PC-3 (cell line): ENCODE results near the gene WWP2. TPM values are rescaled to one million over a fixed set of nuclear protein-coding genes. Genes with fewer than 3 reads are reported as not detected.

Experiments
- ATAC-seq: fragments of 200-7000 bp; cut with Tn5 transposase; 2 replicates; pipeline ENCODE4 v1.9.1; 2020; ENCODE audit warnings: mild to moderate bottlenecking, moderate library complexity
- BruUV-seq: library from RNA; stranded (reverse); fragments of 400-500 nt; replicated peaks from 2 replicates; lab custom pipeline; 2021; lab: Mats Ljungman, UMichigan
- CTCF ChIA-PET: fragments of 300-600 bp; sonication (Branson Sonifier 250); formaldehyde crosslinking; loops from one replicate; lab custom pipeline; 2022; ENCODE audit warnings: antibody characterized with exemption; lab: Charles Lee
- POLR2A ChIA-PET: fragments of 300-600 bp; sonication (Branson Sonifier 250); formaldehyde crosslinking; loops from one replicate; lab custom pipeline; 2022; ENCODE audit warnings: antibody characterized with exemption; ENCODE audit not compliant: unreplicated experiment; lab: Charles Lee
- DNase-seq: peaks from one replicate; pipeline ENCODE4 v3.0.0-alpha.2; 2015
- H2AFZ ChIP-seq: fragments of 300-600 bp; sonication (generic); 2 replicates; pipeline ENCODE4 v1.6.0; 2016; ENCODE audit warnings: antibody characterized with exemption, low read length
- H3F3A ChIP-seq: fragments of 300-600 bp; sonication (generic); one replicate; pipeline ENCODE4 v1.6.0; 2017; ENCODE audit warnings: antibody characterized with exemption, low read length, control low read depth, mild to moderate bottlenecking; ENCODE audit not compliant: unreplicated experiment
- H3K27ac ChIP-seq: fragments of 300-600 bp; sonication (generic); 2 replicates; pipeline ENCODE4 v1.5.1; 2016; ENCODE audit warnings: mild to moderate bottlenecking, low read length
- H3K27me3 ChIP-seq: fragments of 300-600 bp; sonication (generic); 2 replicates; pipeline ENCODE4 v1.6.1; 2016; ENCODE audit warnings: low read length, mixed read lengths
- H3K36me3 ChIP-seq: fragments of 300-600 bp; sonication (generic); 2 replicates; pipeline ENCODE4 v1.6.1; 2016; ENCODE audit warnings: low read depth, mixed run types, low read length, mixed read lengths
- H3K4me1 ChIP-seq: fragments of 300-600 bp; sonication (generic); 2 replicates; pipeline ENCODE4 v1.5.1; 2016; ENCODE audit warnings: low read length; ENCODE audit not compliant: insufficient read depth
- H3K4me2 ChIP-seq: fragments of 300-600 bp; sonication (generic); 2 replicates; pipeline ENCODE4 v1.6.0; 2016; ENCODE audit warnings: low read length
- H3K4me3 ChIP-seq: fragments of 300-600 bp; sonication (generic); 2 replicates; pipeline ENCODE4 v1.5.1; 2016; ENCODE audit warnings: mild to moderate bottlenecking, low read length, mixed read lengths
- H3K79me2 ChIP-seq: fragments of 300-600 bp; sonication (generic); 2 replicates; pipeline ENCODE4 v1.6.1; 2017; ENCODE audit warnings: low read length, mixed read lengths
- H3K9ac ChIP-seq: fragments of 300-600 bp; sonication (generic); 2 replicates; pipeline ENCODE4 v1.6.0; 2016; ENCODE audit warnings: mild to moderate bottlenecking, low read length
- H3K9me2 ChIP-seq: fragments of 300-600 bp; sonication (generic); replicated peaks from 2 replicates; pipeline ENCODE4 v1.6.1; 2016; ENCODE audit warnings: mixed run types, low read length, mixed read lengths
- H3K9me3 ChIP-seq: fragments of 300-600 bp; sonication (generic); 2 replicates; pipeline ENCODE4 v1.6.1; 2016; ENCODE audit warnings: low read length, mixed read lengths
- H4K20me1 ChIP-seq: fragments of 300-600 bp; sonication (generic); 2 replicates; pipeline ENCODE4 v1.6.1; 2016; ENCODE audit warnings: low read length, mixed read lengths
- EZH2 ChIP-seq: fragments of 300-600 bp; sonication (generic); IDR thresholded peaks from one replicate; pipeline ENCODE4 v1.6.1; 2017; ENCODE audit warnings: antibody characterized with exemption, mild to moderate bottlenecking, low read length; ENCODE audit not compliant: unreplicated experiment
- EZH2phosphoT487 ChIP-seq: fragments of 300-600 bp; sonication (generic); IDR thresholded peaks from 2 replicates; pipeline ENCODE4 v1.6.1; 2018; ENCODE audit warnings: mild to moderate bottlenecking, antibody characterized with exemption, low read length, borderline replicate concordance
- intact Hi-C: fragments of 100-400 bp; cut with micrococcal nuclease; formaldehyde crosslinking; loops from 2 replicates; pipeline ENCODE4 v1.9.0; 2023
- total RNA-seq: library from RNA; depleted of rRNA; stranded (reverse); fragments of >200 nt; gene quantifications from 2 replicates; pipeline ENCODE4 v1.2.3, GENCODE V29; 2014
- TF ChIP-seq, protein P1 (sequence below): fragments of 300-600 bp; sonication (generic); conservative IDR thresholded peaks from 2 replicates; pipeline ENCODE4 v1.5.1; 2017; ENCODE audit warnings: antibody characterized with exemption, low read depth, mild to moderate bottlenecking, low read length

WWP2 gene
- total RNA-seq, 1 experiment from 2014 or later: 15.8 TPM

DNA sequence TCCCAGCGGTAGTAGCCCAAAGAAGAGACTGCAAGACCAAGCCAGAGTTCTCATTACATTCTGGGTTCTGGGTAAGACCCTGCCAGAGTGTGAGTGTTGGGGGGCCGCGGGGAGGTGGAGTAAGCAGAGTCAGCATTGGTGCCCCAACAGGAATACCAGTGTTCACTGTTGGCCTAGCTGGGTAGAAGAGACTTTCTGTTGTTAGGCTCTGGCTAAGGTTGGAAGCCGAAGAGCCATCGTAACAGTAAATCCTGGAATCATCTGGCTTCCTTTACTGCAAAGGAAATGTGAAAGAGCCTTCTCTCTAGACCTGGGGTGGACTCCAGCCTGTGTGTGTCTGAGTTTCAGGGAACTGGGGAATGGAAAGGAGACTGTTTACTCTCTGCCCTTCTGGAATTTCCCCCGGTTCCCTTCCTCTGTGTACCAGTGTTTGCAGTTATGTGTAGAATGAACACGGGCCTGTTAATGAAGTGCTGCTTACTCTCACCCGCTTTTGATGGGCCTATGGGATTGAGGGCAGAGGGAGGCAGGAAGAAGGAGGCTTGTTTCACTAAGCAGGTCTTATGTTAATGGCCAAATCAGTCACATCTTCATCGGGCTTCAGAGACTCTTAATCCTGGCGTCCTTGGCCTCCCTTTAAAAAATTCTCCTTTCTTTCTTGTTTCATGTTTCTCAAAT lies 68.5 kb downstream of the WWP2 start:
- ATAC-seq (peak; percentile 24; the same call in 1 of the 2 replicates), DNase-seq (no peak)
- no peak for TF ChIP-seq EZH2phosphoT487
- TF ChIP-seq EZH2: no peak
- TF ChIP-seq, protein P1, sequence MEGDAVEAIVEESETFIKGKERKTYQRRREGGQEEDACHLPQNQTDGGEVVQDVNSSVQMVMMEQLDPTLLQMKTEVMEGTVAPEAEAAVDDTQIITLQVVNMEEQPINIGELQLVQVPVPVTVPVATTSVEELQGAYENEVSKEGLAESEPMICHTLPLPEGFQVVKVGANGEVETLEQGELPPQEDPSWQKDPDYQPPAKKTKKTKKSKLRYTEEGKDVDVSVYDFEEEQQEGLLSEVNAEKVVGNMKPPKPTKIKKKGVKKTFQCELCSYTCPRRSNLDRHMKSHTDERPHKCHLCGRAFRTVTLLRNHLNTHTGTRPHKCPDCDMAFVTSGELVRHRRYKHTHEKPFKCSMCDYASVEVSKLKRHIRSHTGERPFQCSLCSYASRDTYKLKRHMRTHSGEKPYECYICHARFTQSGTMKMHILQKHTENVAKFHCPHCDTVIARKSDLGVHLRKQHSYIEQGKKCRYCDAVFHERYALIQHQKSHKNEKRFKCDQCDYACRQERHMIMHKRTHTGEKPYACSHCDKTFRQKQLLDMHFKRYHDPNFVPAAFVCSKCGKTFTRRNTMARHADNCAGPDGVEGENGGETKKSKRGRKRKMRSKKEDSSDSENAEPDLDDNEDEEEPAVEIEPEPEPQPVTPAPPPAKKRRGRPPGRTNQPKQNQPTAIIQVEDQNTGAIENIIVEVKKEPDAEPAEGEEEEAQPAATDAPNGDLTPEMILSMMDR: no peak
- Histone ChIP-seq H3K27me3 (no peaks in the 10 kb centered on the region), H3F3A (no peaks in the 10 kb centered on the region), H3K79me2 (no peaks in the 10 kb centered on the region), H3K4me3 (no peak overlapping the region), H2AFZ (no peak overlapping the region), H3K27ac (no peak overlapping the region), H3K9ac (no peak overlapping the region), H3K4me1 (no peaks in the 10 kb centered on the region), H3K9me2 (no peaks in the 10 kb centered on the region), H3K36me3 (no peaks in the 10 kb centered on the region), H3K9me3 (no peaks in the 10 kb centered on the region), H4K20me1 (no peaks in the 10 kb centered on the region), H3K4me2 (no peak overlapping the region)
- CTCF ChIA-PET: no interaction called here
- no TSS peak for BruUV-seq
- intact Hi-C loops: no loop called here
- POLR2A ChIA-PET: no interaction called here

DNA sequence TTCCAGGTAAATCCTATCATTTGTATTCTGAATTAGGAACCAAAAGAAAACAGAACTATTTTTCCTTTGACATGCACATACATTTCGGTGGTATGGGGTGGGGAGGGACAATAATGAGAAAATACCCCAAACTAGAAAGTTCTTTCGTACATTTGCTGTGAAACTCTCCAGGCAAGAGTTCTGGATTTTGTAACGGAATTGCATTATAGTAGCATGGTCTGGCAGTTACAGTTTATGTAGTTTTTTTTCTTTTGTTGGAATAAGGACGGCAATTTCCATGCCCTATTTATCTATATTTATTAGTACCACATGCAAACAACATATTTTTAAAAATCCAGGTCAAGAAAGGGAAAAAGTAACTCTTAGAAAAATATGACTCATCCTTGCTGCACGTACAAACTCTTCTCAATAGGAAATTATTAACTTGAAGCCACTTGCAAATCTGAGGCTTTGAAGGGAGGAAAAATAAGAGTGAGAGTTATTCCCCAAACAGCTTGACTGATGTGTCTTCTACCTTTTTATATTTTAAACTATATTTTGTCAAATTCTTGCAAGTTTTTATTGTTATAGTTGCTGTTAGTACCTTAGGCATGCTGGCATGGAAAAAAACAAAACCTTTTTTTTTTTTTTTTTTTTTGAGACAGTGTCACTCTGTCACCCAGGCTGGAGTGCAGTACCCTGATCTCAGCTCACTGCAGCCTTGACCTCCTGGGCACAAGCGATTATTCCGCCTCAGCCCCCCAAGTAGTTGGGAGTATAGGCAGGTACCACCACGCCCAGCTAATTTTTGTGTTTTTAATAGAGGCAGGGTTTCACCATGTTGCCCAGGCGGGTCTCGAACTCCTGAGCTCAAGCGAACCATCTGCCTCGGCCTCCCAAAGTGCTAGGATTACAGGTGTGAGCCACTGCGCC lies 69.3 kb downstream of the WWP2 start:
- Histone ChIP-seq H3K9me3 (no peaks in the 10 kb centered on the region), H3K4me1 (no peaks in the 10 kb centered on the region), H3K4me3 (no peak overlapping the region), H3K27me3 (no peaks in the 10 kb centered on the region), H4K20me1 (no peaks in the 10 kb centered on the region), H2AFZ (no peak overlapping the region), H3K36me3 (no peaks in the 10 kb centered on the region), H3K27ac (no peak overlapping the region), H3F3A (no peaks in the 10 kb centered on the region), H3K4me2 (no peak overlapping the region), H3K79me2 (no peaks in the 10 kb centered on the region), H3K9ac (no peak overlapping the region), H3K9me2 (no peaks in the 10 kb centered on the region)
- ChIA-PET POLR2A (no interaction called here), CTCF (no interaction called here)
- ATAC-seq (peak; percentile 58), DNase-seq (peak; percentile 5)
- TF ChIP-seq EZH2phosphoT487: no peak
- no peak for TF ChIP-seq EZH2
- TF ChIP-seq, protein P1: no peak
- BruUV-seq: no TSS peak
- intact Hi-C loops: no loop called here
